Activated CD4-positive, alpha-beta T cell treated with anti-CD3 and anti-CD28 coated beads, Interleukin-2, amount 50 U/mL, for 4 hours (primary cell): ENCODE data around the gene TAF11L5.
"Not testable (repeated sequence)": the region's sequence is repeated elsewhere in the genome, so short reads cannot be mapped to it uniquely, and the experiment has no call there.

Experiments
- DNase-seq, 2 experiments: peaks; one replicate each; pipeline ENCODE4 v3.0.0-alpha.2; 2020

The TAF11L5 gene

DNA sequence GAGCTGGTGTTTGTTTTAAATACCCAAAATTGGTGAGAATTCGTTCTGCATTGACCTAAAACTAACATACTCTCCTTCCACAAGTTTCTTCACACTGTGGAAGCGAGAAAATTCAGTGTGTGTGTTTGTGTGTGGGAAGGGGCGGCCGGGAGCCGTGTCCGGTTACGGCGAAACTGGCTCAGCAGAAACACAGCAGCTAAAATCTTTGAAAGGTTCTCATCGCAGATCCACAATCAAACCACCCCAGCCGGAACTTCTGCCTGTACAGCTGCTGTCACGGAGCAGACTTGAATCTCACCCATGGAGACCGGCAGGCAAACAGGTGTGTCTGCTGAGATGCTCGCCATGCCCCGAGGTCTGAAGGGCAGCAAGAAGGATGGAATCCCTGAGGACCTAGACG is at the start of gene TAF11L5:
Gene TAF11L5 (plus strand): TSS at position 301 of the 400 bp plus-strand sequence.
- DNase-seq = not testable (repeated sequence)

DNA sequence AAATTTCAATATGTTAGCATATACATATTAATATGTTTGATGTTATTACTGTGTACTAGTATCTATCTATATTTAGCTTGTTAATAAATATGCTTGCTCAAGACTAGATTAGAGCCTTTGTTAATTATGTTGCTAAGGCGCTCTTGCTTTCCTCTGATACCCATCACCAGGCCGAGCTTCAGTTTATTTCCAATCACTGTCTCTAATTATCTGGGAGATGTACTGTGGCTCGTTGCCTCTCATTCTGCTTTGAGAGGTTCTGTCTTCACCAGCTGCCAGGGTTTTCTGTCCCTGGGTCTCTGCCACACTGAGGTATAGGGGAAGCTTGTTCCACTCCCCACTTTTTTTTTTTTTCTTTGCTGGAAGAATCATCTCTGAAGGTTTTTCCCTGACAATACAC is 48.0 kb upstream of the TAF11L5 start:
- DNase-seq = no peak

- DNase-seq = no peak
These were observed 47.3 kb upstream of the TAF11L5 start for GRCh38 chr5:17477573-17478265.

- DNase-seq = no peak
These were observed 43.7 kb upstream of the TAF11L5 start for GRCh38 chr5:17481378-17481777.

GRCh38 chr5:17482790-17483189 is 42.2 kb upstream of the TAF11L5 start:
- DNase-seq = no peak

DNA sequence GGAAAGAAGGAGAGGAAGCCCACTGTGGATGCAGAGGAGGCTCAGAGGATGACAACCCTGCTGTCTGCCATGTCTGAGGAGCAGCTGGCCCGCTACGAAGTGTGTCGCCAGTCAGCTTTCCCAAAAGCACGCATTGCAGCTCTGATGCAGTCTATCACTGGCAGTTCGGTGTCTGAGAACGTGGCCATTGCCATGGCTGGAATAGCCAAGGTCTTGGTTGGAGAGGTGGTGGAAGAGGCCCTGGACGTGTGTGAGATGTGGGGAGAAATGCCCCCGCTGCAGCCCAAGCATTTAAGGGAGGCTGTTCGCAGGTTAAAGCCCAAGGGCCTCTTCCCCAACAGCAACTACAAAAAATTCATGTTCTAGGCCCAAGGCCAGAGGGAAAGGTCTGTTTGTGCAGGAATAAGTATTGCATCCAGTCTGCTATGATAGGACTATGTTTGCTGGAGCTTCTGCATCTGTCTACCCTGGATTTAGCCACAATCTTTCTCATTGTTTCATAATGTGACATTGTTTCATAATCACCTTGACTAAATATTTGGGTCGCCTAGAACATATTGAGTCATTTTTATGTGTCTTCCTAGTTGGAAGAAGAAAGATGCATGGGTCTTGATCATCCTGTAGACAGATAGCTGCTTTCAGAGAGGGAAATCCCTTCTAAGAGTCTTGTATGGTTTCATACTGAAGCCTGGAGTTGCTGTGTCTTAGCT is 38.4 kb upstream of the TAF11L5 start:
- not testable (repeated sequence) for DNase-seq

GRCh38 chr5:17487174-17487512 is 37.9 kb upstream of the TAF11L5 start:
- DNase-seq = no peak

- not testable (repeated sequence) for DNase-seq
These were observed 33.8 kb upstream of the TAF11L5 start for GRCh38 chr5:17491257-17491656.

DNA sequence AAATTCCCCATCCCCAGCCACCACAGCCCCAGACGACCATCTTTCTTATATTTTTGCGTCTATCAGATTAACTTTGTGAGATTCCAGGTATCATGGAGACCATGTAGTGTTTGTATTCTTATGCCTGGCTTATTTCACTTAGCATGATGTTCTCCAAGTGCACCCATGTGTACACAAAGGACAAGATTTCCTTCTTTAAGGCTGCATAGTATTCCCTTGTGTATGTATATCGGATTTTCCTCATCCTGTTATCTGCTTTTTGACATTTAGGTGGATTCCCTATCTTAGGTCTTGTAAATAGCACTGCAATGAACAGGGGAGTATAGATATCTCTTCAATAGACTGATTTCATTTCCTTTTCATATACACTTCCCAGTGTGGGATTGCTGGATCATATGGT is 32.3 kb upstream of the TAF11L5 start:
- DNase-seq = no peak

GRCh38 chr5:17497446-17497845 is 27.6 kb upstream of the TAF11L5 start:
- no peak for DNase-seq

- not testable (repeated sequence) for DNase-seq
These were observed 27.1 kb upstream of the TAF11L5 start, which contains the start of gene TAF11L2 for GRCh38 chr5:17497931-17498330. TSS of gene TAF11L2 (plus strand) at chr5:17498231.

- DNase-seq = no peak
These were observed 13.2 kb upstream of the TAF11L5 start for GRCh38 chr5:17511775-17512325.

- not testable (repeated sequence) for DNase-seq
These were observed 7.5 kb upstream of the TAF11L5 start for GRCh38 chr5:17517526-17517925.

DNA sequence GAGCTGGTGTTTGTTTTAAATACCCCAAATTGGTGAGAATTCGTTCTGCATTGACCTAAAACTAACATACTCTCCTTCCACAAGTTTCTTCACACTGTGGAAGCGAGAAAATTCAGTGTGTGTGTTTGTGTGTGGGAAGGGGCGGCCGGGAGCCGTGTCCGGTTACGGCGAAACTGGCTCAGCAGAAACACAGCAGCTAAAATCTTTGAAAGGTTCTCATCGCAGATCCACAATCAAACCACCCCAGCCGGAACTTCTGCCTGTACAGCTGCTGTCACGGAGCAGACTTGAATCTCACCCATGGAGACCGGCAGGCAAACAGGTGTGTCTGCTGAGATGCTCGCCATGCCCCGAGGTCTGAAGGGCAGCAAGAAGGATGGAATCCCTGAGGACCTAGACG is 7.0 kb upstream of the TAF11L5 start, which contains the start of gene TAF11L3:
Gene TAF11L3 (plus strand): TSS at position 301 of the 400 bp plus-strand sequence.
- not testable (repeated sequence) for DNase-seq

DNA sequence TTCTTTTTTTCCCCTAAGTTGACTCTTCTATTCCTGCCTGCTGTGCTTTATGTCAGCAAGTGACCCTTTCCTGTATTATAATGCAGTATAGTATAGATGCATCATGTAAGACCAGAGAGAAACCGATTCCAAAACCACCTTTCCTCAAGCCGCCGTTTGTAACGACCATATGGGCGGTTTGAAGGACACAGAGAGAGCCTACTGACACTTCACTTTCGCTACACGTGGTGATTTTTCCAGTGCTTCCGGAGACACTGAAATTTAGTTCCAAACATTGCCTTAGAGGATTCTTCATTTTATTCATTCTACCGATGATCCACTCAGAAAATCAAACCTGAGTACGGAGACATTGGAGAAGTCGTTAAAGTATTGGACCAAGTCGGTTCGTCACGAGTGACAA is 5.5 kb upstream of the TAF11L5 start:
- not testable (repeated sequence) for DNase-seq

- DNase-seq = not testable (repeated sequence)
These were observed 3.5 kb upstream of the TAF11L5 start, which contains the start of gene TAF11L4 for GRCh38 chr5:17521501-17521900. TSS of gene TAF11L4 (plus strand) at chr5:17521801.

DNA sequence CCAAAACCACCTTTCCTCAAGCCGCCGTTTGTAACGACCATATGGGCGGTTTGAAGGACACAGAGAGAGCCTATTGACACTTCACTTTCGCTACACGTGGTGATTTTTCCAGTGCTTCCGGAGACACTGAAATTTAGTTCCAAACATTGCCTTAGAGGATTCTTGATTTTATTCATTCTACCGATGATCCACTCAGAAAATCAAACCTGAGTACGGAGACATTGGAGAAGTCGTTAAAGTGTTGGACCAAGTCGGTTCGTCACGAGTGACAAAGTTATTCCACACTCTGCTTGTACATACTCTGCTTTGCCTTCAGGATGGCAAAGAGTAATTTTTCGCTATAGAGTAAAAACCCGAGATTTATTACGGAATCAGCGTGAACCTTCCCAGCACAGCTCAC is 1.5 kb downstream of the TAF11L5 start:
- DNase-seq = not testable (repeated sequence)

- not testable (repeated sequence) for DNase-seq
These were observed 3.3 kb downstream of the TAF11L5 start, which contains the start of gene TAF11L6 for GRCh38 chr5:17528369-17528768. TSS of gene TAF11L6 (plus strand) at chr5:17528669.
